Stimulated activated CD4-positive, alpha-beta T cell treated with anti-CD3 and anti-CD28 coated beads, Interleukin-1b, Interleukin-23, amount 100 ng/mL, for 1 hour (primary cell): ENCODE measurements around the gene B3GALT6.
"Not testable (repeated sequence)": the region's sequence is repeated elsewhere in the genome, so short reads cannot be mapped to it uniquely, and the experiment has no call there.

Experiments used
- DNase-seq, 2 donors: peaks; one replicate each; pipeline ENCODE4 v3.0.0-alpha.2; 2020; ENCODE audit warnings: low read depth in 2 of 2

Gene B3GALT6

GRCh38 chr1:1244192-1244811 lies 12.3 kb downstream of the B3GALT6 start:
- no peak for DNase-seq

- no peak for DNase-seq
Observed at GRCh38 chr1:1245178-1245816, 13.3 kb downstream of the B3GALT6 start.

- DNase-seq, result no peak
Observed at GRCh38 chr1:1245817-1246576, 14.0 kb downstream of the B3GALT6 start.

- DNase-seq, result no peak
Observed at GRCh38 chr1:1246577-1247340, 14.7 kb downstream of the B3GALT6 start, which contains the start of gene C1QTNF12. Gene C1QTNF12 (minus strand): TSS chr1:1246722. CDS start chr1:1246690, 32 bp downstream.

GRCh38 chr1:1247341-1247913 lies 15.4 kb downstream of the B3GALT6 start:
- DNase-seq, result no peak

- not testable (repeated sequence) for DNase-seq
Observed at GRCh38 chr1:1248009-1248913, 16.2 kb downstream of the B3GALT6 start.

- no peak for DNase-seq
Observed at GRCh38 chr1:1250786-1251284, 18.8 kb downstream of the B3GALT6 start.

- no peak for DNase-seq
Observed at GRCh38 chr1:1253314-1253713, 21.3 kb downstream of the B3GALT6 start.

- DNase-seq, result no peak
Observed at GRCh38 chr1:1253972-1254666, 22.1 kb downstream of the B3GALT6 start.

GRCh38 chr1:1254667-1254998 lies 22.6 kb downstream of the B3GALT6 start:
- DNase-seq, result no peak

GRCh38 chr1:1255078-1255477 lies 23.0 kb downstream of the B3GALT6 start:
- no peak for DNase-seq

GRCh38 chr1:1255611-1256010 lies 23.6 kb downstream of the B3GALT6 start:
- no peak for DNase-seq

GRCh38 chr1:1256956-1257871 lies 25.2 kb downstream of the B3GALT6 start:
- DNase-seq, result no peak

- DNase-seq, result no peak
Observed at GRCh38 chr1:1259119-1259488, 27.1 kb downstream of the B3GALT6 start.

GRCh38 chr1:1259540-1259939 lies 27.5 kb downstream of the B3GALT6 start:
- no peak for DNase-seq

- no peak for DNase-seq
Observed at GRCh38 chr1:1259951-1260600, 28.0 kb downstream of the B3GALT6 start.

- no peak for DNase-seq
Observed at GRCh38 chr1:1260843-1261560, 29.0 kb downstream of the B3GALT6 start.

- DNase-seq, result no peak
Observed at GRCh38 chr1:1262071-1262470, 30.0 kb downstream of the B3GALT6 start.
